Measurements from ENCODE around the gene ANKRD16. TPM values are rescaled to one million over a fixed set of nuclear protein-coding genes. Genes with fewer than 3 reads are reported as not detected.

ANKRD16 gene
- total RNA-seq, 4 donors from 2014 or later = 6.6 to 10.8 (median 9.7) TPM

DNA sequence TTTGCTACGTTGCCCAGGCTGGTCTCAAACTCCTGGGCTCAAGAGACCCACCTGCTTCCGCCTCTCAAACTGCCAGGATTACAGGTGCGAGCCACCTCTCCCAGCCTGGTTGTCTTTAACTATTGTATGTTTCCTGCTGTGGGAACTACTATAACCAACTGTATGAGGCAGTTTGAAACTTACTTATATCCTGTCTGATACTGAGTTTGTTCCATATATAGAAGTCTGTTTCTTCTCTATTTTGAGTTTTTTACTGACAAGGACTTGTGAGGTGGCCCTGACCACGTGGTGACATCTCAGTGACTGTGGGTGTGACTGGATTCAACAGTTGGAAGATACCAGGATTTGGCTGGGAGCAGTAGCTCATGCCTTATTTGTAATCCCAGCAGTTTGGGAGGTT lies 14.5 kb upstream of the ANKRD16 start:
- peaks cover 22% of the 10 kb centered on the region for H3K36me3 ChIP-seq

DNA sequence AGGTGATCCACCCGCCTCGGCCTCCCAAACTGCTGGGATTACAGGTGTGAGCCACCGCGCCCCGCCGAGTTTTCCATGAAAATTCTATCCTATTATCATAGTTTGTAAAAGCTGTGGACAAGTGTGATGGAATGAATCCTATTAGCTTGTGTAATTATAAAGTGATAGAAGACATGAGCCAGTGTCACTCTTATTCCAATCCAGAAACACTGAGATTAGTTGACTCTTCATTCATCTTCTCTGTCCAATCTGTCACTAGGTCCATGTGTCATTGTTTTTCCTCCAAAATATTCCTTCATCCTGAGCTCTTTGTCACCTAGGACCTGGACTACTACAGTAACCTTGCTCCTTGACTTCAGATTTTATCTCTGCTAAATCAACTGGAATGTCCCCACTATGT lies 13.9 kb upstream of the ANKRD16 start:
- H3K36me3 ChIP-seq = peaks cover 15% of the 10 kb centered on the region
- no peaks in the 10 kb centered on the region for H3K4me1 ChIP-seq
- 99% methylated on average over 6 of the region's 6 CpGs for WGBS
- DNase-seq (ENCODE audit: low spot score in 2 of 2) = peak in 1 of 2 donors; percentile 43
- H3K4me3 ChIP-seq = no peak overlapping the region
- no peaks in the 10 kb centered on the region for H3K9me3 ChIP-seq
- TF ChIP-seq, protein P1, sequence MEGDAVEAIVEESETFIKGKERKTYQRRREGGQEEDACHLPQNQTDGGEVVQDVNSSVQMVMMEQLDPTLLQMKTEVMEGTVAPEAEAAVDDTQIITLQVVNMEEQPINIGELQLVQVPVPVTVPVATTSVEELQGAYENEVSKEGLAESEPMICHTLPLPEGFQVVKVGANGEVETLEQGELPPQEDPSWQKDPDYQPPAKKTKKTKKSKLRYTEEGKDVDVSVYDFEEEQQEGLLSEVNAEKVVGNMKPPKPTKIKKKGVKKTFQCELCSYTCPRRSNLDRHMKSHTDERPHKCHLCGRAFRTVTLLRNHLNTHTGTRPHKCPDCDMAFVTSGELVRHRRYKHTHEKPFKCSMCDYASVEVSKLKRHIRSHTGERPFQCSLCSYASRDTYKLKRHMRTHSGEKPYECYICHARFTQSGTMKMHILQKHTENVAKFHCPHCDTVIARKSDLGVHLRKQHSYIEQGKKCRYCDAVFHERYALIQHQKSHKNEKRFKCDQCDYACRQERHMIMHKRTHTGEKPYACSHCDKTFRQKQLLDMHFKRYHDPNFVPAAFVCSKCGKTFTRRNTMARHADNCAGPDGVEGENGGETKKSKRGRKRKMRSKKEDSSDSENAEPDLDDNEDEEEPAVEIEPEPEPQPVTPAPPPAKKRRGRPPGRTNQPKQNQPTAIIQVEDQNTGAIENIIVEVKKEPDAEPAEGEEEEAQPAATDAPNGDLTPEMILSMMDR (IDR thresholded peaks at IDR 0.05) = no peak
- TF ChIP-seq EP300 (IDR thresholded peaks at IDR 0.05) = no peak
- TF ChIP-seq POLR2A (IDR thresholded peaks at IDR 0.05) = no peak
- TF ChIP-seq POLR2AphosphoS5 (IDR thresholded peaks at IDR 0.05) = no peak
- no peaks in the 10 kb centered on the region for H3K27me3 ChIP-seq
- H3K27ac ChIP-seq = no peak overlapping the region

More for the DNA sequence above, 14.5 kb upstream of the ANKRD16 start:
- H3K4me1 ChIP-seq = no peaks in the 10 kb centered on the region
- H3K27ac ChIP-seq = no peak overlapping the region
- WGBS = 73% methylated on average over 4 of the region's 4 CpGs
- TF ChIP-seq, protein P1 (IDR thresholded peaks at IDR 0.05) = no peak
- no peak for TF ChIP-seq EP300 (IDR thresholded peaks at IDR 0.05)
- no peak overlapping the region for H3K4me3 ChIP-seq
- H3K9me3 ChIP-seq = no peaks in the 10 kb centered on the region
- DNase-seq (ENCODE audit: low spot score in 2 of 2) = no peak
- H3K27me3 ChIP-seq = no peaks in the 10 kb centered on the region

DNA sequence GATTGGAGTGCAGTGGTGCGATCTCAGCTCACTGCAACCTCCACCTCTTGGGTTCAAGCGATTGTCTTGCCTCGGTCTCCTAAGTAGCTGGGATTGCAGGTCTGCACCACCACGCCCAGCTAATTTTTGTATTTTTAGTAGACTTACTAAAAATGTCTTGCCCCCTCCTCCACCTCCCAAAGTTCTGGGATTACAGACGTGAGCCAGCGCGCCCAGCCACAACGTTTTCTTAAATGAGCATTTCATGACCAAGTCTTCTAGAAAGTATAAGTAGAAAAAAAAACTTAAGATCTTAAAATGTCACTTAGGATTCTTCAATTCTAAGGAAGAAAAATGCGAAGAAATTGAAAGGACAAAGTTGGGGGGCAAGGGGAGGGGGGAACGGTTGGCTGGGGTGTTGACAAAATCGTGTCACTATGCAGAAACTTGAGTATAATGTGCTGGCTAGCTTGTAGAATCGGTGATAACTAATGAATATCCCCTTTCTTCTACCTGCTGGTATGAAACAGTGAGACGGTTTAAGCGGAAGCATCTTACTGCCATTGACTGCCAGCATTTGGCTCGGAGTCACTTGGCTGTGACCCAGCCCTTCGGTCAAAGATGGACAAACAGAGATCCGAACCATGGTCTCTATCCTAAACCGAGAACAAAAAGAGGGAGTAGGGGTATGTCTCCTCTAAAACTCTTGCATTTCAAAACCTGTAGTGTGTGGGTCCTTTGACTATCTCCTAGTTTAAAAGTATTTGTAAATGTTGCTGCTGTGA lies 13.0 kb upstream of the ANKRD16 start:
- H3K4me1 ChIP-seq = no peaks in the 10 kb centered on the region
- H3K4me3 ChIP-seq = no peak overlapping the region
- no peaks in the 10 kb centered on the region for H3K9me3 ChIP-seq
- DNase-seq (ENCODE audit: low spot score in 2 of 2) = peak in 1 of 2 donors; percentile 72
- 88% methylated on average over 18 of the region's 18 CpGs for WGBS
- no peaks in the 10 kb centered on the region for H3K27me3 ChIP-seq
- no peak for TF ChIP-seq POLR2AphosphoS5 (IDR thresholded peaks at IDR 0.05)
- TF ChIP-seq EP300 (IDR thresholded peaks at IDR 0.05) = no peak
- TF ChIP-seq, protein P1 (IDR thresholded peaks at IDR 0.05) = no peak
- TF ChIP-seq POLR2A (IDR thresholded peaks at IDR 0.05) = no peak
- peaks cover 15% of the 10 kb centered on the region for H3K36me3 ChIP-seq
- H3K27ac ChIP-seq = no peak overlapping the region

DNA sequence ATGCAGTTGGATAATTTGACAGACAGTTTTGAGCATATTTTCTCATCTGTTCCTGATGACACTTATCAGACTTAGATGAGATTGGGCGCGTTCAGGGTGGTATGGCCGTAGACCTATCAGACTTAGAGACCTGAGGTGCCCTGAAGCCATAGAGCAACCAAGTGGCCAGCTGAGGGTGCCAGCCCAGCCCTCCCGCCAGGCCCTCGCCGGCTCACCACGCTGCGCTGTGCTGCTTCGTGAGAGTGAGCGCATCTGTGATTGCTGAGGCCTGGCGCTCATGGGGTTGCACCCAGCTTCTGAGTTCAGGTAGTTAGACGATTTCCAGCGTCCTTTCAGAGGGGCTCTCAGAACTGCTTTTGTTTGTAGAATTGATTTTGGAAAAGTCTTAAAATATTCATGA lies 10.6 kb upstream of the ANKRD16 start:
- WGBS = 95% methylated on average over 10 of the region's 13 CpGs
- TF ChIP-seq POLR2A (IDR thresholded peaks at IDR 0.05) (no peak), POLR2AphosphoS5 (IDR thresholded peaks at IDR 0.05) (no peak), EP300 (IDR thresholded peaks at IDR 0.05) (no peak)
- TF ChIP-seq, protein P1 (IDR thresholded peaks at IDR 0.05) = no peak
- H3K36me3 ChIP-seq = peaks cover 15% of the 10 kb centered on the region
- no peak overlapping the region for H3K27ac ChIP-seq
- no peaks in the 10 kb centered on the region for H3K4me1 ChIP-seq
- no peaks in the 10 kb centered on the region for H3K27me3 ChIP-seq
- H3K9me3 ChIP-seq = no peaks in the 10 kb centered on the region
- DNase-seq (ENCODE audit: low spot score in 2 of 2) = peak in 1 of 2 donors; percentile 50
- no peak overlapping the region for H3K4me3 ChIP-seq

DNA sequence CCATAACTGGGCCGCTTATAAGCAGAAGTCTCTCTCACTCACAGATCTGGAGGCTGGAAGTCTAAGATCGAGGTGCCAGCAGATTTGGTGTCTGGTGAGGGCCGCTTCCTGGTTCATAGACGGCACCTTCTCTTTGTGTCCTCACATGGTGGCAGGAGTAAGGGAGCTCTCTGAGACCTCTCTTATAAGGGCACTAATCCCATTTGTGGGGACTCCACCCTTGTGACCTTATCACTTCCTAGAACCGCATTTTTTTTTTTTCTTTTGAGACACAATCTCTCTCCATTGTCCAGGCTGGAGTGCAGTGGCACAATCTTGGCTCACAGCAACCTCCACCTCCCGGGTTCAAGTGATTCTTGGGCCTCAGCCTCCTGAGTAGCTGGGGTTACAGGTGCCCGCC lies 8.5 kb upstream of the ANKRD16 start:
- Histone ChIP-seq H3K4me1 (peaks cover under 1% of the 10 kb centered on the region), H3K36me3 (peaks cover 26% of the 10 kb centered on the region), H3K27me3 (no peaks in the 10 kb centered on the region), H3K4me3 (no peak overlapping the region), H3K27ac (no peak overlapping the region), H3K9me3 (no peaks in the 10 kb centered on the region)
- 97% methylated on average over 7 of the region's 7 CpGs for WGBS
- TF ChIP-seq, protein P1 (IDR thresholded peaks at IDR 0.05) = no peak
- TF ChIP-seq POLR2A (IDR thresholded peaks at IDR 0.05) (no peak), EP300 (IDR thresholded peaks at IDR 0.05) (no peak), POLR2AphosphoS5 (IDR thresholded peaks at IDR 0.05) (no peak)
- DNase-seq (ENCODE audit: low spot score in 2 of 2) = no peak
